ENCODE results near the gene RRP8.

RRP8 gene

DNA sequence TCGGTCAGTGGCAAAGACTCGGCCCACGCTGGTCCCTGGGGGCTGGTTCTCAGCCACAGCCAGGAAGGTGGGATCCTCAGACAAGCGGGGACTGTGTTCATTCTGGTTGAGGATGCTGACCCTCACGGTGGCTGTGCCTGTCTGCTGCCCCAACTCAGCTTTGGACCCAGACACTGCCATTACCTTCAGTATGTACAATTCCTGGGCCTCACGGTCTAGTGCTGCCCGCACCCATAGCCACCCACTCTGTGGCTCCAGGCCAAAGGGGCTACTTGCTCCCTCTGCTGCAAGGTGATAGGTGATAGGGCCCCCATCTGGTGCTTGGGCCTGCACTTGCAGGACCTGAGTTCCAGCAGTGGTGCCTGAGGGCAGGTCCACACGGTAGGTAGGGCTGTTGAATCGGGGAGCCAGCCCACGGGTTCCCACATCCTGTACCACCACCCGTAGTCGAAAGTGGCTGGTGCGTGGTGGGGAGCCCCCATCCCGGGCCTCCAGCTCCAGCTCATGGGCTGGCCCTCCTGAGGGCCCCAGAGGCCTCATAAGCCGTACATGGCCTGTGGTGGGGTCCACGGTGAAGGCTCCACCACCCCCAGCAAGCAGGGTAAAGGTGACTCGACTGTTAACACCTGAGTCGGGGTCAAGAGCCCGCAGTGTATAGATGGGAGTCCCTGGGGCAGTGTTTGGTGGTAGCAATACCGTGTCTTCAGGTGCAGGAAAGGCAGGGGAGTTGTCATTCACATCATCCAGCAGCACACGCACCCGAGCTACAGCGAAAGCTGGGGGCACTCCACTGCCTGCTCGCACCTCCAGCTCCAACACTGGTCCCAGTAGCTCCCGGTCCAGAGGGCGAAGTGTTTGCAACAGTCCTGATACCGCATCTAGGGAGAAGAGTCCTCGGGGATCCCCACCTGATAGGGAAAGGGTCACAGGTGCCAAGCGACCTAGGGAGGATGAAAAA, 29.0 kb upstream of the RRP8 start:
- no peak for DNase-seq

DNA sequence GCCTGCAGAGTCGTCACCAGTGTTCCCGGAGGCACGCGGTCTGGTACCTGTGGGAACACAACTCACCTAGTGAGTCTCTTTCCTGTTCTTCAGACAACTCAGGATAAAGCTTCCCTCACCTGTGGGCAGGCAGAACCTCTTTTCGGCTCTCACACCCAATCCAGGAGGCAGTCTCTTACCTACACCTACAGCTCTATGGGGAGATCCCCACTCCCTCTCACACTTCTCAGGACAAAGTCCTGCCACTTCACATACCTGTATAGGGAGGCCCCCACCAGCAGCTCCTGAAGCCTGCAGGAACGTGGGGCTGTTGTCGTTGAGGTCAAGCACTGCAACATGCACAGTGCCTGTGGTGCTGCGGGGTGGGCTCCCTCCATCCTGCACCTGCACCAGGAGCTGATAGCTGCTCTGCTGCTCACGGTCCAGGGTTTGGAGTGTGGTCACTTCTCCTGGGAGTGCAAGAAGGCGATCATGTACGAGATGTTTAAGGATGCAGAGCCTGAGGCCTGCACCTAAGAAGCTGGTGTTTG, 28.0 kb upstream of the RRP8 start:
- DNase-seq: no peak

DNA sequence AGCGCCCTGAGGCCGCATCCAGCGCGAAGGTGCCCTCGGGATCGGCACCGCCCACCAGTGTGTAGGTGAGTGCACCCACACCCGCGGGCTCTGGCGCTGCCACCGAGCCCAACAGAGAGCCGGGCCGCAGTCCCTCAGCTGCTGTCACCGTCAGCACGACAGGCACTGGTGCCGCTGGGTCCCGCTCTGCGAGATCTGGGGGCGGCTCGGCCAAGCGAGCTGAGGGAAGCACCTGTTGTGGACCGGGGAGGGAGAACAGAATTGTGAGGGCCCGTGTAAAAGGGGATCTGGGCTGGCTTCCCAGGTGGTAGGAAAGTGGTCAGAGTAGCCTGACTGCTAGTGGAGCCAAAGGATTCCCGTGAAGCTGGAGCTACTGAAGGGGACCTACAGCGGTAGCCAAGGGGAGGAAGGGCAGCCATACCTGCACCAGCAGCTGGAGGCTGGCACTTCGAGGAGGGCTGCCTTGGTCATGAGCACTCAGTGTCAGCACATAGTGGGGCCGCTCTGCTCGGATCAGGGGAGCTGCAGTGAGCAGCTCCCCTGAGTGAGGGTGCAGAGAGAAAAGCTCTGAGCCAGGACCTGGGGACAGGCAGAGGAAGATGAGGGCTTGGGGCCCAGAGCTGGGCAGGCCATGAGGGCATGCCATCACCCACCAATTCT, 27.3 kb upstream of the RRP8 start:
- DNase-seq: no peak

DNA sequence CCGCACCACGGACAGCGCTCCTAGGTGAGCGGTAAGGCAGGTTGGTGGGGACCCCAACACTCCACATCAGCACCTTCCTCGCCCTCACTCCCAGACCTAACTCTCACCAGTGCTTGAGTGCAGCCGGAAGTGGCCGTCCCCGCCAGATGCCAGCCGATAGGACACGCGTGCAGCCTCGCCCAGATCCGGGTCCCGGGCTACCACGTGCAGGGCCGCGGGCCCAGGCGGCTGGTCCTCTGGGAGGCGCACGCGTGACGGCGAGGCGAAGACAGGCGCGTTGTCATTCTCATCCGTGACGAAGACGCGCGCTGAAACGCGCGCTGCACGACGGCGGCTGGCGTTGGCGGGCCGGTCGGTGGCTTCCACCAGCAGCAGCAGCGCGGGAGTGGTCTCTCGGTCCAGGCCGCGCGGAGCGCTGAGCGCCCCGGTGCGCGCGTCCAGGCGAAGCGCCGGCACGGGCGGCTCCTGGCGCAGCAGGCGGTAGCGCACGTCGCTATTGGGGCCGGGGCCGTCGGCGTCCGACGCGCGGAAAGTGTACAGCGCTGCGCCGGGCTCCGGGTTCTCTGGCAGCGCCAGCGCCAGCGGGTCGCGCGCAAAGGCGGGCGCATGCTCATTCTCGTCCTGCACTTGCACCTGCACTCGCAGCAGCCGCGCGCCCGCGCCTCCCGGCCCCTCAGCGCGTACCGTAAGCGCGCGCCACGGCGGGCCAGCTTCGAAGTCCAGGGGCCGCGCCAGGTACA, 26.6 kb upstream of the RRP8 start:
- no peak for DNase-seq

DNA sequence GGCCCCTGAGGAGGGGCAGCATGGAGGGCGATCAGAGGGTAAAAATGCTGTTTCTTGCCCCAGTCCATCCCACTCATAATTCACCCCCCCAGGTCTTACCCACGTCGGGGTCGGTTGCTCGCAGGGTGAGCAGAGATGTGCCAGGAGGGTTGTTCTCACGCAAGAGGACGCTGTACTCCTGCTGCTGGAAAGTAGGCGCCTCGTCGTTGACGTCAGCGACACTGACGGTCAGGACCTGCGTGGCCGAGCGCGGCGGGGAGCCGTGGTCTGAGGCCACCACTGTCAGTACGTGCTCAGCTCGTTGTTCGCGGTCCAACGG, 26.1 kb upstream of the RRP8 start:
- no peak for DNase-seq

DNA sequence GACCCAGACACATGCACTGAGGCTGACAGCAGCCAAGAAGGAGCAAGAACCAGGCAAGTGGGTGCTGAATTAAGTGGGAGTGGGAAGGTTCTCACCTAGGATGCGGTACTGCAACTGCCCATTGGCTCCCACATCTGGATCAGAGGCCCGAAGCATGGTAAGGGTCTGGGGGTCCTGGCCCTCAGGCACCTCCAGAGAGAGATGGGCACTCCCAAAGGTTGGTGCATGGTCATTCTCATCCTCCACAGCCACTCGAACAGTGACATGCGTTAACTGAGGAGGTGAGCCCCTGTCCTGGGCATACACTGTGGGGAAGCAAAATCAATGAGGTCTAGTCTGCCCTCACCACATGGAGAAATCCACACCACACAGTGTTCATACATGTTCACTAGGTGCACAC, 25.1 kb upstream of the RRP8 start:
- DNase-seq: no peak

DNA sequence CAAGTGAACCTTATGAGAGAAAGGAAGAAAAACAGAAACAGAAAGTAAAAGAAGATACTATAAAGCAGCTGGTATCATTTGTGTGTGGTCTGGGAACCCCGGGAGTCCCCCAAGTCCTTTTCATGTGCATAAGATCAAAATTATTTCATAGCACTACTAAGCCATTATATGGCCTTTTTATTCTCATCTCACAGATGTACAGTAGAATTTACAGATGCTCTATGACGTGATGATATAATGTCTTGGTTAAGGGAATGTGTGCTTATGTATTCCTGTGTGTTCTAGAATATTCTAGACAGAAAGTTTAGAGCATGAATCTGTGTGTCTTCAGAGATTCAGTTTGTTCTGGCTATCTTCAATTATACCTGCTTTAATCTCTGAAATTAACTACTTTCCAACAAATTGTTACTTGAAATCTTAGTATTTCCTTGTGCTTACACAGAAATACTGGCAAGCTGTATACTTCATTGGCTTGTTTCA, 24.4 kb upstream of the RRP8 start:
- DNase-seq: no peak

DNA sequence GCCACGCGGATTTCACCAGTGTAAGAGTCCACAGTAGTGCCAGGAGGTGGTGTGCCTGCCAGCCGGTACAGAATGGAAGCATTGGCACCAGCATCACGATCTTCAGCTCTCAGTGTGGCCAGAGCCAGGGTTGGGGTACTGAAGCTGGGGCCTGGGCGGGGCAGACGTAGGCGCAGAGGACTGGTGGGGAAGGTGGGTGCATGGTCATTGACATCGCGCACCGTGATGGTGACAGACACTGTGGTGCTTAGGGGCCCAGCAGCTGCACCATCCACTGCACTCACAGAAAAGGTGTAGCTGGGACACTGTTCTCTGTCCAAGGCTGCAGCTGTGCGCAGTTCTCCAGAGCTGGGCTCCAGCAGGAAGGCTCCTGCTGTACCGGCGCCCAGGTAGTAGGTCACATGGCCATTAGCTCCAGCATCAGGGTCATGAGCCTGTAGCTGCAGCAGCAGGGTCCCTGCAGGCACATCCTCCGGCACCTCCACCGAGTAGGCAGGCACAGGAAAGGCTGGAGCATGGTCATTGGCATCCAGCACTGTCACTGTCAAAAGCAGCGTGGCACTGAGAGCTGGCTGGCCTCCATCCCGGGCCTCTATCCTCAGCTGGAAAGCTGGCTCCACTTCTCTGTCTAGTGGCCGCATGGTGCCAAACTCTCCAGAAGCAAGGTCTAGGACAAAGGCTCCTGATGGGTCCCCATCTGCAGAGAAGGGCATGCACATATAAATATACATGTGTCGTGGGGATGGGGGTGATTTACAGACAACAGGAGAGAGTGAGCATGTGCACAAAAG, 23.8 kb upstream of the RRP8 start:
- no peak for DNase-seq

DNA sequence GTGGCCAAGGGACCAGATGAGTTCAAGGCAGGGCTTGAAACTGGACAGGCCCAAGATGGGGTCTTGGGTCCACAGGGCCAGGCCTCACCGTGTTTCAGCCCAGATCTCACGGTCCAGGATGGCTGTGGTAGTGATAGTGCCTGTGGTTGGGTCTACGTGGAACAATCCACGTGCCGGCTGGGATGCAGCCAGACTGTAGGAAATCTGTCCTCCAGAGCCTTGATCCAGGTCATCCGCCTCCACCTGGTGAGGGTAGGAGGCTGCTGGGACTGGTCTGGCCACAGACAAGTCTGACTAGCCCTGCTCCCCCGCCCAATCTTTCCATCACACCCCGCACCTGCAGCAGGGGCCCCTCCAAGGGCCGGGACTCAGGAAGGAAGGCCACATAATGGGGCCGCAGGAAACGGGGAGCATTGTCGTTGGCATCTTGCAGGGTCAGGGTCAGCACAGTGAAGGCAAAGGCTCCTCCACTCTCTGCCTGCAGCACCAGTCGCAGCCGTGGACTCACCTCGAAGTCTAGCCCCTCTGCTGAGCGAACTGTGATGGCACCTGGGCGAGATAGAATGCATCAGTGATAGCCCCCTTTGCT, 22.5 kb upstream of the RRP8 start:
- no peak for DNase-seq

DNA sequence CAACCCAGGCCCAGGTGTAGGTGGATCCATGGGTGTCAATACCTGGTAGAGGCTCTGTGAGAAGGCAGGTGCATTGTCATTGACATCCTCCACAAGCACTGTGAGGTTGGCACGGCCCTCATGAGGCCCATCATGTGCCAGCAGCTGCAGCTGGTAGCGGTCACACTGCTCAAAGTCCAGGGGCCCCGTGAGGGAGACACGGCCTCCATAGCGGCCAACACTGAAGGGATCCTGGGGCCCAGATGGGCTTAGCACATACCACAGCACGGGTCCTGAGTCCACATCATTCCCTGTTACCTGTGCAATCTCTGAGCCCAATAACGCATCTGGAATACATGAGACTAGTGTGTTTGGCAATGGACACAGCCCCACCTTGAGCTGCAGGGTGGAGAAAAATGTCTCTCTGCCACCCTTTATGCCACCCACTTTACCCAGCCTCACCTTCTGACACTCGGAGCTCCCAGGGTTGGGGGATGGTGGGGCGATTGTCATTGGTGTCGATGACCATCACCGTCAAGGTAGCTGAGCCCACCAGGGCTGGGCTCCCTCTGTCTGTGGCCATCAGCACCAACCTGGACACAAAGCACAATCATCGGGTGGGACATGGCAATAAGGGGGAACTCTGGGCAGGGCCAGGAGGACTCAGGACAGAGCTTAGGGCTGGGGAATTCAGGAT, 21.9 kb upstream of the RRP8 start:
- DNase-seq: no peak

DNA sequence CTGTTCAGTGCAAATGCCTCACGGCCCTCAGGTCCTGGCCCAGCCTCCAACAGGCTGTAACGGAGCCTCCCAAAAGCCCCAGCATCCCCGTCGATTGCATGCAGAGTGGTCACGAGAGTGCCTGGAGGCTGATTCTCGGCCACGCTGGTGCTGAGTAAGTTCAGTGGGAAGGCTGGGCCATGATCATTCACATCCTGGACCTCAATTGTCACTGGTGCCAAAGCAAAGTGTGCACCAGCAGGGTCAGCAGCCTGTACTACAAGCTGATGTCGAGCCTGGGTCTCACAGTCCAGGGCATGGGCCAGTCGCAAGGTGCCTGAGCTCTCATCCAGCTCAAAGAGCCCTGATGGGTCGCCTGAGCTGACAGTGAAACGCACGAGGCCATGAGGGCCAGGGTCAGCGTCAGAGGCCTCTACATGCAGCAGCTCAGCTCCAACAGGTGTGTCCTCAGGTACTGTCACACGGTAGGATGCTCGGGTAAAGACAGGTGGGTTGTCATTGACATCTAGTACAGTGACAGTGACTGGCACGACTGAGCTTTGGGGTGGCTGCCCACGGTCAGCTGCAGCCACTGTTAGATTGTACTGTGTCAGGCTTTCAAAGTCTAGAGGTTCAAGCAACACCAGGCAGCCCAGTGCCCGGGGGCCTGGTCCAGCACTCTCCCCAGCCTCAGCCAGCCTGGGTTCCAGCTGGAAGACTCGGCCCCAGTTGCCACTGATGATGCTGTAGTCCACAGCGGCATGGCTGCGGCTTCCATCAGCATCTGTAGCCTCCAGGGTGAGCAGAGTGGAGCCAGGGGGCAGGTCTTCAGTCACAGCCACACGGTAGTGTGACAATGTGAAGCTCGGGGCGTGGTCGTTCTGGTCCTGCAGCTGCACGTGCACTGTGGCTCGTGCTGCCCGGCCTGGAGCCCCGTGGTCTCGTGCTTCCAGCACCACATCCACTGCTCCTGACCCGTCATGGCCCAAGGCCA, 20.3 kb upstream of the RRP8 start:
- DNase-seq: no peak

DNA sequence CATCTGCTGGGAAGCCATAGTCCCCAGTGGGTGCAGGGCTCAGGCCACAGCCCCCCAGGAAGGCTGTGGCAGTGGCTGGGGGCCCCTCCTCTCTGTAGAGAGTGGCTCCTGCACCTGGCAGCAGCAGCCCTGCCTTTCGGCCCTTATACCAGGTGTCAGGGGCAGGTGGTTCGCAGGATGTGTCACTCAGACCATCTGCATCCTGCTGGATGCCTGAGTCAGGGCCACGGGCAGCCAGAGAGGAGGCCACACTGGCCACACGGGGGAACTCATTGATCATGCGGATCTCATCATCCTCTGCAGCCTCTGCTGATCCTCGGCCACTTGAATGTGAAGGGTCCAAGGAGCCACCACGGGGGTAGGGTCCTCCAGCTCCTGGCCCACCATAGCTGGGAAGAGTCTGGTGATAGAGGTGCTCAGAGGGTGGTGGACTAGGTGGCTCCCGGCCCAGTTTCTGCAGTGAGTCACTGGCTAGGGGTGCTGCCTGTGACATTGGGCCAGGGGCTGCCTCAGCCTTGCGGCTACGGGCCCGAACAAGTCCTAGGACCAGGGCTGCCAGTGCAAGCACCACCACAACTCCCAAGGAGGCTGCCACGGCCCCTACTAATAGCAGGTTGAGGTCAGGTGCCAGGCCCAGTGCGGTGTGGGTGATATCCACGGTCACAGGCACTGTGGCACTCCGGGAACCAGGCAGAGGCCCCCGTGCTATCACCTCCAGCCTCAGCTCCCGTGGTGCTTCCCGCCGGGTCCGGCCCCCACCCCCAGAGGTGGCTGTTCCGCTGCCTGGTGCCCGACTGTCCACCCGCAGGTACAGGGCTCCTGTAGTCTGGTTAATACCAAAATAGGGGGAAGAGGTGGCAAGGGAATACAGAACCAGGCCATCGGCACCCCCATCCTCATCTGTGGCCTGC, 19.1 kb upstream of the RRP8 start:
- no peak for DNase-seq

DNA sequence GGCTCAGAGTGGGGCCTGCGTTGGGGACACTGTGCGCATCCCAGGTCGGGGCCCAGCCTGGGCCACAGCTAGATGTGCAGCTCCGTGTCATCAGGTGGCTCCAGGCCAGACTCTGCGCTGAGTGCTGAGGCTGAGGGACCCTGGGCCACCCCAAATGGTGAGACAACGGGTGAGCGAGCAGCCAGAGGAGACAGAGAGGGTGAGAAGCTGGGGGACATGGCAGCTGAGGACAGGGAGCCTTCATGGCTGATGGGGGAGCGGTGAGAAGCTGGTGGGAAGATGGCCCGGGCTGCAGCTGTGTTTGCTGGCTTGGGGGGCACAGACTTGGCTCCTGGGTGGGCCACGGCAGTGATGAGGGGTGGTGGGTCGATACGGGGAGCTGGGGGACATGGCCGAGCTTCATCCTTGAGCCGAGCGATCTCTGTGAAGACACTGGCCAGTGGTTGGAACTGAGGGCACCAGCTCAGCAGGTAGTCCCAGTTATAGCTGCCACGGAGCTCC, 18.3 kb upstream of the RRP8 start:
- DNase-seq: no peak

DNA sequence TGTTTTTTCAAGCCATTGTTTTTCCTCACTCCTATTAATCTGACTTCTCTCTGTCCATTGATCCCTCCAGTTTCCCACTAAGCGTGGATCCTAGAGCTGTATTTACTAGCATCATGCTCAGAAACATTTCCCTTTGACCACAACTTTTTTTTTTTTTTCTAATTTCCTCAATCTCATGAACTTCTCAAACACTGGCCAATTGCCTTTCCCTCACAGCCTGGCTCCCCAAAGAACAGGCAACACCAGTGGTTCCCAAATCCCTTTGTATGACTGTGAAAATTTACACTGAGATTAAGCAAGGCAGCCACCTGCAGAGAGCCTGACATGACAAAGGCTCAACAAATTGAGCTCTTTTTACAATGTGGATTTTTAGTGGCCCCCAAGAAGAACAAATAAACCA, 17.2 kb upstream of the RRP8 start:
- no peak for DNase-seq

DNA sequence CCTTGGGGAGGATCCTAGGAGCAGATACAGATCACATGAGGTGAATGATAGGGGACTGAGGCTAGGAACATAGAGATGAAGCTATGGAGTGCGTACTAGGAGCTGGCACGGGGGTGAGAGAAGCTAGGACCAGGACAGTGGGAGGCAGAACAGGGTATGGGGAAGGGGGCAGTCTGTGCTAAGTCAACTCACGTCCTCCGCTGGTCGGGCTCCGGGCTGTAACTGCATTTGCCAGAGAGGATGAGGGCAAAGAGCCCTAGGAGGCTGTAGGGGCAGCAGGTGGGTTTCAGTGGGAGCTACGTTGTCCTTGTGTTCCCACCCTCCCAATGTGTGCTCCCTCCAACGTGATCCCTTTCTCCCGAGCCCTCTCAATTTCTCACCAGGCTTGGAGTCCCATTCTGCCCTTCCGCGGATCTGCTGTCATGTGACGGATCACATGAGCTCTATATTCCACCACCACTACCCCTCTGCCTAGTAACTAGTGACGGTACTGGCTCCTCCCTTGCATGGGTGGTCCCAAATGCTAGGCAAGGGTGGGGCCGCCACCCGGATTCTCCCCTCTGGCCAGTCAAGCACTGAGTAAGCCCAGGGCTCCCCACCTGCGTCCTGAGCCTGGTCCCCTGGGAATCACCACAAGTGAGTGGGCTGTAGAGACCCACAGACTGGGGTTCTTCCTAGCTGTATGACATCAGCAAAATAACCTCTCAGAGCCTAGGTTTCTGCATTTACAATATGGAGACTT, 15.8 kb upstream of the RRP8 start, which contains the start of gene TPP1:
Gene TPP1, minus strand, starts transcription at position 419 of the 742 bp plus-strand sequence. Its CDS starts 22 bp downstream, at position 397.
- DNase-seq: peak; percentile 95

DNA sequence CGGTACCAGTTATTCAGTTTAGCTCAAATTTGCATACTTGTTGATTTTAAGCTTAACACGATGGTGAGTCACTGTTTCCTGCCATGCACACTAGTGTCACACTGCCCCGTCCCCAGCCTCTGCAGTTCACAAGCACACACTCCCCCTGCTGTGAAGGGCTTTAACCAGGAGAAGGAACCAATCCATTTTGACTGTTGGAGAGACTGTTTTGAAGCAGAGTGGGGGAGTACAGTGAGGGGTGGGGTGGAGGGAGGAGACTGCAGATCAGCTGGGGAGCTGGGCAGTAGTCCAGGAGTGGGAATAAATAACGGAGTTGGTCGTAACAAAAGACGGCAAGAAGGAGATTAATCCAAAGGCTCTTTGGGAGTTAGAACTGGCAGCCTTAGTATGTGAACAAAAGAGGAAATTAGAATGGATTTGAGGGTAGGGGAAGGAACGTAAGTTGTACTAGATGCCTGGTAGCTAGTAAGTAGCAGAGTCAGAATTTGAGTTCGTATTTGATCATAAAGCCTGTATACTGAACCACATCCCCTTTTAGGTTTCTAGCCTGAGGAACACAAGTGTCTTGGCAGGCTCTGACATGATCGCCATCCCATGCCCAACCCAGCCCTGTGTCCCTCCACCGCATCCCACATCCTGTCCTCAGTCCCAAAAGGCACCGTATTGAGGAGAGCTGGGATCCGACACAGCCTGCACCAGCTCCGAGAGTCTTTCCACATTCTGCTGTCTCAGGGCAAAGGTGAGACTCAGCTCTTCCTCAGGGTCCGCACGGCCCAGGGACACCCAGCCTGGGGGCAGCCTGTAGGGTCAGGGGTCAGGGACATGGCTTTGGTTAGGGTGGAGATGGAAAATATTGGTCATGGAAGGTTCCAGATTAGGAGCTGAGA, 14.9 kb upstream of the RRP8 start:
- DNase-seq: peak; percentile 45

DNA sequence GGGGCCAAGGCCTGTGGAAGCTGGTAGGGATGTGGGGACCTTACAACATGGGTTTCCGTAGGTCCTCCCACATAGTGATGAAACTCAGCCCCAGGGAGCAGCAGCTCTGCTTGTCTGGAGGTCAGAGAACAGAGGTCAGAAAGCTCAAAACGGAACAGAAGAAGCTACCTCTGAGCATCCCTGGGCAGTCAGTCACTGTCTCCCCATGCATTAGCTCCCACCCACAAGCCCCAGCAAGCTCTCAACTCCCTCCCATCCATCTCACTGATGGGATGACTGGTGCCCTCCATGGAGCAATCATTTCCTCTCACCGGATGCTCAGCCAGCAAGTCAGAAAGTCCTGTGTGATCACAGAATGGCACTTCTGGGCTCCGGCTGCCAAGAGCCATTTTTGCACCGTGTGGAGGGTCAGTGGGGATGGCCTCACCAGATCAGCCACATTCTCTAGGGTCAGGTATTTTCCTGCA, 13.9 kb upstream of the RRP8 start:
- DNase-seq: peak; percentile 20

All from left hindlimb (tissue), 1 donor.